Activated naive CD8-positive, alpha-beta T cell treated with anti-CD3 and anti-CD28 coated beads, Interleukin-2, amount 50 U/mL, for 16 hours (primary cell): ENCODE measurements around the gene WDR90.
A peak's percentile ranks its signal among the peaks of the same experiment; 100 is the strongest.
"Not testable (repeated sequence)": the region's sequence is repeated elsewhere in the genome, so short reads cannot be mapped to it uniquely, and the experiment has no call there.

Experiments used
- DNase-seq: peaks from one replicate; pipeline ENCODE4 v3.0.0-alpha.2; 2020; ENCODE audit warnings: low read depth, low spot score

WDR90 gene

DNA sequence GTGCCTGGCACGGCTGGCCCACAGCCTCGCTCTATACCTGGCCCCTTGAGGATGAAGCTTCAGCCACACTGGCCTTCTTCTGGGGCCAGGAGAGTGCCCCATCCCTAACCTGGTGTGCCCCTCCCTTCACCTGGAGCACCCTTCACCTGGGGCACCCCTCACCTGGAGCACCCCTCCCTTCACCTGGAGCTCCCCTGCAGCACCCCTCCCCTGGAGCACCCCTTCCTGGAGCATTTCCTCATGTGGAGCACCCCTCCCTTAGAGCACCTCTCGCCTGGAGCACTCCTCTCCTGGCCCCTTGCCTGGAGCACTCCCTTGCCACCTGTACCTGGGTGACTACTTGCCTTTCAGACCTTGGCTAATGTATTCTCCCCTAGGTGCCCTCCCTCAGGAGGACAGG, 58.9 kb downstream of the WDR90 start:
- no peak for DNase-seq

DNA sequence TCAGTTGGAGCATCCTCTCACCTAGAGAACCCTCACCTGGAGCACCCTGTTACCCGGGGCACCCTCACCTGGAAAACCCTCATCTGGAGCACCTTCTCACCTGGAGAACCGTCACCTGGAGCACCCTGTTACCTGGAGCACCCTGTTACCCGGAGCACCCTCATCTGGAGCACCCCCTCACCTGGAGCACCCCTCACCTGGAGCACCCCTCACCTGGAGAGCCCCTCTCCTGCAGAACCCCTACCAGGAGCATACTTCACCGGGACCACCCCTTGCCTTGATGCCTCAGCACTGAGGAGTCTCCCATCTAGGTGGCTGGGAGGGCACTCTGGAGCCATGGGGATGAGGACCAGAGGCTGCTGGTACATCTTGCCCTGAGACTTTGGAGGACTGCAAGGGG, 59.8 kb downstream of the WDR90 start:
- no peak for DNase-seq

DNA sequence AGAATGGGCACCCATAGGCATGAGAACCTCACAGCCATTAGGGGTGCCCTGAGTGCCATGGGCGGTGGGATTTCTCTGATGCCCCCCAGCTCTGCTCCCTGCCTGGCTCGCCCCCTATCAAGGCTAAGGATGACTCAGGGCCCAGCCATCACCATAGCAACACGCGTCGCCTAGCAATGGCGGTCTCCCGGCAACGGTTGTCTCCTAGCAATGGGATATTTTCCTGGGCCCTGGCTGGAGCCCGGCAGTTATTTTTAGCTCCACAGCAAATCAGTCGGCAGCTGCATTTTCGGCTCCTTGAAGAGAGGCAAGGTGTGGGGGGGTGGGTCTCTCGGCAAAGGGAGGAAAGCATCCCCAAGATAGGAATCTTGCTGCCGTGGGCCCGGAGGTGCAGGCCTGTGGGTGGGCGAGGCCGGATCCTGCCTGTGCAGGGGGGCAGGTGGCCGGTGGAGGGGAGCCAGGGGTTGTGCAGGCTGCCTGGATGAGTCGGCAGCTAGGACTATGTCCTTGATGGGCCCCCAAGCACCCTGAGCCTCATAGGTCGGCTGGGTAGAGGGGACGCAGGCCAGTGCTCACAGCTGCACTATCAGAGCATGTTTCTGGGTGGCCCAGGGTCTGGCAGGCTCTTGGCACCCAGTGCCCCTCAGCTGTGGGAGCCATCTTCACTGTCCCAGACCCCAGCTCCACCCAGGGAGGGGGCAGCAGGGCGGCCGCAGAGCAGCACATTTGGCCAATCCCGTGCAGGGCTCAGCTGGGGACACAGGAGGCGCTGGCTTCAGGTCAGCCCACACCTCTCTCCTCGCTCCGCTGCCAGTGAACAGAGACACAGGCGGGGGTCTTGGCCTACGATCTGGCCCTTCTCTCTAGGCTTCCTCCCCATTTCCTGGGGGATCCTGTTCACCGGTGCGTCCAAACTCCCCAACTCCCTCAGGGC, 60.7 kb downstream of the WDR90 start:
- no peak for DNase-seq

DNA sequence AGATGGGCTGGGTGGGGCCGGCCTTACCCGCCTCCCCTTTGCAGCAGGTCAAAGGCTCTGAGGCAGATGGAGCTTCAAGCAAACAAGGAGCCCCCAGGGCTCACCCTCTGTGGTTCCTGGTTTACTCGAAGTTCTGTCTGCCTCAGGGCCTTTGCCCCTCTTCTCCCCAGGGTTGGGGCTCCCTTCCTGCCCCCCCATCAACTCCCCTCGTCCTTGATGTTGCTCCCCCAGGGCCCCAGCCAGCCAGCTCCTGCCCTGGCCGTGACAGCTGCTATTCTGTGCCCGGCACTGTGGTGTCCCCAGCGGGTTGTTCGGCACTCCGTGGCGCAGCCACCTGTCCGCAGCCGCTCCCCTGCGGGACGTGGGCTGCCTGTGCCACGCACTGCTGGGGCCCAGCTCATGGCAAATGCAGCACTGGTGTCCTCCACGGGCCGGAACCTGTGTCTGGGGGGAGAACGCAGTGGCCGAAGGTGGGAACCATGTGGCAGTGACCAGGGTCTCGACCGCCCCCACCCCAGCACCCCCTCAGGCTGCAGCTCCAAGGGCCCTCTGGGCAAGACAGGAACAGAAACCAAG, 61.4 kb downstream of the WDR90 start:
- no peak for DNase-seq

DNA sequence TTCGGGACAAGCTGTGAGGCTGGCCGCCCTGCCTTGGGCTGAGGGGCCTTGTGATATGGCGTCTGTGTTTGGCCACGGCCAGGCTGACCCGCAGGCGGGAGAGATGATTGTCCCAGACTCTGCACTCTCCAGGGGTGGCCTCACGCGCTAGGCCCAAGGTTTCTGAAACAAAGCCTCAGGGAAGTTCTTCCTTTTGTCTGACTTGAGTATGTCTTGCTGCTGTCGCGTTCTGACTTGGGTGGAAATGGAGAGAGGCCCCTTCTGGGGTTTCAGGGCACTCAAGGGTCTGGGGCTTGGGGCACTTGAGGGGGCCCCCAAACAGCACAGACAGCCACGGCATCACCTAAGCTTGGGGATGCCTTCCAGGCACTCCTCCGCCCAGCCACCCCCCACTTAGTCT, 61.9 kb downstream of the WDR90 start:
- no peak for DNase-seq

DNA sequence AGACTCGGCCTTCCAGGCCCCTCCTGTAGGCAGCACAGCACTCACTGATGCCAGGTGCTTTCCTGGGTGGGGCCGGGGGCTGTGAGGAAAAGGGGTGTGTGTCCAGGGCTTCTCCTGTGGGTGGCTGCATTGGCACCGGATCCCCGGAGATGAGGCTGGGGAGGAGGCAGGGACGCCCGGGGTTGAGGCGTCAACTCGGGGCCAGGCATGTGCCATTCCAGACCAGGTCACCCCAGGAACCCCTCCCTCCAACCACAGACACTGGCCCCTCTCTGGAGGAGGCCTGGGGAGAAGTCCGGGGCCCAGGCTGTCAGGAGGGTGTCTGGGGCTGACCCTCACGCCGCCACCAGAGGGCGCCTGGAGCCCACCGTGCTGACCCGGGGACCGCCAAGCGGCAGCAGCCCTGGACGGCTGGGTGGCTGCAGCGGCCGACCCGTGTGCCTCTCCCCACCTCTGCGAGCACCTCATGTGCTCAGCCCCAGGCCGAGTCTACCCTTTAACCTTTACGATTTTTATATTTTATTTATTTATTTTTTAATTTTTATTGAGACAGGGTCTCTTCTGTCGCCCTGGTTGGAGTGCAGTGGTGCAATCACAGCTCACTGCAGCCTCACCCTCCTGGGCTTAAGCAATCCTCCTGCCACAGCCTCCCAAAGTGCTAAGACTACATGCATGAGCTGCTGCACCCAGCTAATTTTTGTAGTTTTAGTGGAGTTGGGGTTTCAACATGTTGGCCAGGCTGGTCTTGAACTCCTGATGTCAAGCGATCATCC, 62.6 kb downstream of the WDR90 start:
- peak; percentile 66 for DNase-seq

DNA sequence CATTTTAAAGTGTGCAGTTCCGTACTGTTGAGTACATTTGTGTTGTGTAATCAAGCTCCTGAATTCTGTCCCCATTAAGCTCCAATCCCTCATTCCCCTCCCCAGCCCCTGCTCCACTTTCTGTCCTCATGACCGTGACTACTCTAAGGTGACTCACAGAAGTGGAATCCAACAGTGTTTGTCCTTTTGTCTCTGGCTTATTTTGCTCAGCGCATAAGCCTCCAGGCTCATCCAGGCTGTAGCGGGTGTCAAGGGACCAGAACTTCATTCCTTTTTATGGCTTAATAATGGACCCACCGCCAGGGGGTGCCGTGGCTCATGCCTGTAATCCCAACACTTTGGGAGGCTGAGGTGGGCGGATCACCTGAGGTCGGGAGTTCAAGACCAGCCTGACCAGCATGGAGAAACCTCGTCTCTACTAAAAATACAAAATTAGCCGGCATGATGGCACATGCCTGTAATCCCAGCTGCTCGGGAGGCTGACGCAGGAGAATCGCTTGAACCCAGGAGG, 63.6 kb downstream of the WDR90 start:
- DNase-seq: not testable (repeated sequence)

DNA sequence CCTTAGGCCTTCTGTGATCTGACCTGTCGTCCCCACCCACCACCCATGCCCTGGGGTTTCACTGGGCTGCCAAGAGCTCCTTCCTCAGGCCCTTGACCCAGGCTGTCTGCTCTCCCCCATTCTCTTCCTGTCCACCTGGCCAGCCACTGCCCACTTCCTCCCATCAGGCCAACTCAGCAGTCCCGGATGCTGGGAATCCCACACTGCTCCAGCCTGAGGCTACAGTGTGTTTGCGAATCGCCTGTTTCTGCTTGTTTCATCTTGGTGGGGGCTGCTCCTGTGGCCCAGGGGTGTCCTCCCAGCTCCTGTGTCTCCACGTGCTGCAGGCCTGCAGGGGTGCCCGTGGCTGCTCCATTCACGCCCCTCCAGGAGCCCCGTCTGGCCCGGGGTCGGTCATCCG, 64.9 kb downstream of the WDR90 start:
- DNase-seq: no peak

DNA sequence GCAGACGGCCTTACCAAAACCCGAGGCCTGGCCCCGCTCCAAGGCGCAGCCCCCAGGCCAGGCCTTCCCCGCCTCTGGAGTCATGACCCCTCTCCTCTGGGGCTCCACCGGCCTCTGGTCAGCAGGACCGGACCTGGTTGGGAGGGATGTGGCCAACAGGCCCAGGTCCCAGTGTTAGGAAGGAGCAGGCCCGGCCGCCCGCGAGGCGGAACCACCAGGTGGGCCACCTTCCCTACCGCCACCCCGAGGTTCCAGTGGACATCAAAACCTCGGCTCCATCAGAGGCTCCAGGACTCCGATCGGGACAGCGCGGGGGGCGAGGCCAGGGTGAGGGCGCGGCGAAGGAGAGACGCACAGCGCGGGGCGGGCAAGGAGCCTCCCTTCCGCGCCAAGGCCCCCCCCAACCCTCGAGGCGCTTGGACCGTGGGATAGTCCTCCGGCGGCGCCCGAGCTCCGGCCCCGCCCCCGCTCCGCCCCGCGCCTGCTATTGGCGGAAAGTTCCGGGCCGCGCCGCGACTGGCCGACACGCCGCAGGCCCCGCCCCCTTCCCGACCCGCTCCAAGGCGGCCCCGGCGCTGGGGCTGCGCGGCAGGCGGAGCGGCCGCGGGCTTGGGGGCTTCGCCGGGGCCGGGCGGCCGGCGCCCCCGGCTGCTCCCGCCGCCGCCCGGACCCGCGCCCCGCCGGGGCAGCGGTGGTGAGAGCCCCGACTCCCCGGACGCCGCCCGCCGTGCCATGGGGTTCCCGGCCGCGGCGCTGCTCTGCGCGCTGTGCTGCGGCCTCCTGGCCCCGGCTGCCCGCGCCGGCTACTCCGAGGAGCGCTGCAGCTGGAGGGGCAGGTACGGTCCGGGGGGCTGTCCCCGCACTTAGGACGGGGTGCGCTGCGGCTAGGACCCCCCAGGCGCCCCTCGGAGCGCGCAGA, 65.7 kb downstream of the WDR90 start, which contains the start of gene METRN:
METRN (plus strand) TSS at position 561 of the 919 bp plus-strand sequence; CDS start at position 733, 172 bp downstream.
- DNase-seq: peak; percentile 78

DNA sequence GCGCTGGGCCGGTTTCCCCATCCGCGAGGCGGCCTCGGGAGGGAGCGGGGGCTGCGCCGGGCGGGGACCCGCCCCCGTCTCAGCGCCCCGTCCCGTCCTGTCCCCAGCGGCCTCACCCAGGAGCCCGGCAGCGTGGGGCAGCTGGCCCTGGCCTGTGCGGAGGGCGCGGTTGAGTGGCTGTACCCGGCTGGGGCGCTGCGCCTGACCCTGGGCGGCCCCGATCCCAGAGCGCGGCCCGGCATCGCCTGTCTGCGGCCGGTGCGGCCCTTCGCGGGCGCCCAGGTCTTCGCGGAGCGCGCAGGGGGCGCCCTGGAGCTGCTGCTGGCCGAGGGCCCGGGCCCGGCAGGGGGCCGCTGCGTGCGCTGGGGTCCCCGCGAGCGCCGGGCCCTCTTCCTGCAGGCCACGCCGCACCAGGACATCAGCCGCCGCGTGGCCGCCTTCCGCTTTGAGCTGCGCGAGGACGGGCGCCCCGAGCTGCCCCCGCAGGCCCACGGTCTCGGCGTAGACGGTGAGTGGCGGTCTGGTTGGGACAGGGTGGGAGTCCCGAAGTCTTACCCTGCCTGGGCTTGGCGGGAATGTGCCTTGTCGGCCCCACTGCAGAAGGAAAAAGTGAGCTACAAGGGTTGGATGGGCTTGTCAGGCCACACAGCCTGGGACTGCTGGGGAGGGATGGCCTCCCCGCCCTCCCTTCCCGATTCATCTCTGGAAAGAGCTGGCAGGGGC, 66.5 kb downstream of the WDR90 start:
- no peak for DNase-seq

DNA sequence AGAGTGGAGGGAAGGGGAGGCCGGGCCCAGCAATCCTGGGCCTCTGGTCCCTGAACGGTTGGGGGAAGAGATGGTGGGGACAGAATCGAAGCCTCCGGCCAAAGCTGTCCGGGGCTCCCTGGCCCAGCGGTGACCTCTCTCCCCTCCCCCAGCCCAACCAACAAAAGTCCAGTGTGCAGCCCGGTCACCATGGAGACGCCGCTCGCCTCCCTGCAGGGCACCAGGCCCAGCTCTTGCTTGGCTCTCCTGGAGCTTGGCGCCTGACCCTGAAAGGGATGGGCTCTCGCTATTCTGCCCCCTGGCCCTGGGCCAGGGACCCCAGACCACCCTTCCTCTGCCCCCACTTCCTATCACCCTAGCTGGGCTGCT, 67.0 kb downstream of the WDR90 start:
- no peak for DNase-seq

DNA sequence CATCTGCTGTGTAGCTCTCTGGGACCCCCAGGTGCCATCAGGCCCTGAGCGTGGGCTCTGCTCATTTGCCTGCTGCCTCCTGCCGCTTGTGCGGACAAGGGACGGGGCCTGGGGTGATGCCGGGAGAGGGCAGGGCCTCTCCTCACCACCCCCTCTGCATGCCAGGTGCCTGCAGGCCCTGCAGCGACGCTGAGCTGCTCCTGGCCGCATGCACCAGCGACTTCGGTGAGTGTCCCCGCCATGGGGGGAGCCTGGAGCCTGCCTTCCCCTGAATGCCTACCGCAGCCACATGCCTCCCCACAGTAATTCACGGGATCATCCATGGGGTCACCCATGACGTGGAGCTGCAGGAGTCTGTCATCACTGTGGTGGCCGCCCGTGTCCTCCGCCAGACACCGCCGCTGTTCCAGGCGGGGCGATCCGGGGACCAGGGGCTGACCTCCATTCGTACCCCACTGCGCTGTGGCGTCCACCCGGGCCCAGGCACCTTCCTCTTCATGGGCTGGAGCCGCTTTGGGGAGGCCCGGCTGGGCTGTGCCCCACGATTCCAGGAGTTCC, 67.7 kb downstream of the WDR90 start:
- no peak for DNase-seq
